Midbrain (tissue), 1 donor: ENCODE data around the gene ANKRD11.

Experiments
- DNase-seq: peaks from one replicate; lab custom pipeline; 2025; lab: John Stamatoyannopoulos, UW

ANKRD11 gene

DNA sequence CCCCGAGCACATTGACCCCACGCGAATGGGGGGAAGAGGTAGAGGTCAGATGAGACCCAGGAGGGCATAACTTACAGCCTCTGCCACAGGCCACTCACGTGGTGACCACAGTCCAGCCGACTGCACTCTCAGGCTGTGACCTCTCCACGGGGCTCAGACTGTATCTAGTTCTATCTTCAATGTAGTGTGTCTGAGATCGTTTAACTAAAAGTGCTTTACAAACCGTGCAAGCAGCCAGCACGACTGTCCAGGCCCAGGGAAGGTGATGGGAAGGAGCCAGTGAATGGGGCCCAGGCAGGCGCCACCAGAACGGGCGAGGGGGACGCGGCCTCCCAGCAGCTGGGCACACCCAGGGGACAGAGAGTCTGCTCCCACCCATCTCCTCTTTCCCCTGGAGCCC lies 108.6 kb downstream of the ANKRD11 start:
- no peak for DNase-seq

DNA sequence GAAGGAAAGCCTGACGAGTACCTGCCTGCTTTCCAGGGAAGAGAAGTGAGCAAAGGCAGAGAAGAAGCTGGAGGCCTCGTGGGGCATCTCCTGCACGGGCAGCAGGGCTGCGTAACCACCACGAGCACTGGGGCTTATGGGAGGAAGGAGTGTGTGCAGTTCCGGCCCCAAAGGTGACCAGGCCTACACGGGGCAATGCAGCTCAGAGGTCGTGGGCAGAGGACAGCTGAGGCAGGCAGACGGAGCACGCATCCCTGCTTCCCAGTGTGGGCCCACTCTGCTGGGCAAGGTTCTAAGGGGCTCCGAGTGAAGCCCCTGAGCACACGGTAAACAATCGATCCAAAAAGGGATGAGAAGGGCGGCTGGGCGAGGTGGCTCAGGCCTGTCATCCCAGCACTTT lies 109.7 kb downstream of the ANKRD11 start:
- no peak for DNase-seq

DNA sequence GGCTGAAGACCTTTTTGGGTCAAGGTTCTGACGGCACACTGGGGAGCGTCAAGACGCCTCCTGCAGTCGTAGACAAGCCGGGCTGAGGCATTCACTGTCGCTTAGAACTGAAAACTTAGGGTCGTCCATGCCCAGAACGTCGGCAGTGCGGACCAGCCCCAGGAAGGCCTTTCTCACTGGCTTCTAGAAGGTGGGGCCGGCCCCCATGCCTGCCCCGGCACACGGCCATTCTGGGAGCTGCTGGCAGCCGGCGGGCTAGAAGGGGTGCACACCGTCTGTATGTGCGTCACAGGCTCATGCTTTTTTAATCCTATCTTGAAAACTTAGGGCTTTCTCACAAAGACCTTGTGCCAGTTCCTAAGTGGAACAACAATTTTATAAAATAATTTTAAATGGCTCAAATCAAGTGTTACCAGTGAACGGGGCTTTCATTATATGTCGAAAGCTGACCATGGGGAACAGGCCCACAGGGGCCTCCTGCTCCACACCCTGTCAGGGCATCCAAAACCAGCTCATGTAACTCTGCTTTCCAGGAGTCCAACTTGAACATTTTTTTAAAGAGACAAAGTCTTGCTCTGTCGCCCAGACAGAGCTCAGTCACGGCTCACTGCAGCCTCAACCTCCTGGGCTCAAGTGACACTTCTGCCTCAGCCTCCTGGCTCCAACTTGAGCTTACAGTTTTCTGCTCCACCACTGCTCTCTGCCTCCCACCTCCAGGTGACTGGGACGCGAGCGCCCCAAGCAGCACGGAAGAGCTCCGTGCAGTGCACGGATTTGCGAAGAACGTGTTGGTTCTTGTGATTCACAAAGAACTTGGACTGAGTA lies 111.2 kb downstream of the ANKRD11 start:
- no peak for DNase-seq

DNA sequence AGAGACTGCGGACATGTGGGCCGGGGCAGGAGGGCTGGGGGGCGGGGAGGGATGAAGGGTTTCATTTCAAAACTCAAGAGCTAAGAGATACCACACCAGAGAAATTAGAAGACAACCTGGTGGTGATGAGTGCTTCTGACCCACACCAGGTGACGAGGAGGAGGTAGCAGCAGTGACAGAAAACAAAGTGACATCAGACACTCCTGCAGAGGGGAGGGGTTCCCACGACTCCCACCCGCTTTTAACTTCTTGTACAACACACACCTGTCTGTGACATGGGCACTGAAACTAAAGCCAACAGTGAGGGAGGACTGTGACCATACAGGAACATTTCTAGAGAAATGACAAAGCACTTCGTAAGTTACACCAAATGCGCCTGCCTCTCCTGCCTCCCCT lies 112.9 kb downstream of the ANKRD11 start:
- DNase-seq: no peak

DNA sequence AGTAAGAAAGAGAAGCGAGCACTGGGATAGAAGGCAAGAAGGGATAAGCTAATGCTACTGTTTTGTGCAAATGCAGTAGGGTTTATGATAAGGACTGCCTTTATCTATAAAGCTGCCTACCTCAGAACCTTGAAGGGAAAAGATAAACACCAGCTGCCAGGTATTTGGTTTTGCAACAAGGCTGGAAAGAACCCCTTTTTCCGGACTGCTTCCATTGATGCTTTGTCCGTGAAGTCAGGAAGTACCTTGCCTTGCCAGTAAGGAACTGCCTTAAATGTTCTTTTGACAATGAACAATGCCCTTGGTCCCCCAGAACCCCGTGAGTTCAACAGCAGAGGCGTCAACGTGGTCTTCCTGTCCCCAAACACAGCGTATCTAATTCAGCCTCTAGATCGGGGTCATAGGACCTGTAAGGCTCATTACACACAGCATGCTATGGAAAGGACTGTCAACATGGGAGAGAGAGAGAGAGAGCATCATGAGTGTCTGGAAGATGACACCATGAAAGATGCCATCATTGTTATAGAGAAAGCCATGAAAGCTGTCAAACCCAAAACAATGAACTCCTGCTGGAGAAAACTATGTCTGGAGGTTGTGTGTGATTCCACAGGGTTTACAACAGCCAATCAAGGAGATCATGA lies 113.4 kb downstream of the ANKRD11 start:
- DNase-seq: no peak

DNA sequence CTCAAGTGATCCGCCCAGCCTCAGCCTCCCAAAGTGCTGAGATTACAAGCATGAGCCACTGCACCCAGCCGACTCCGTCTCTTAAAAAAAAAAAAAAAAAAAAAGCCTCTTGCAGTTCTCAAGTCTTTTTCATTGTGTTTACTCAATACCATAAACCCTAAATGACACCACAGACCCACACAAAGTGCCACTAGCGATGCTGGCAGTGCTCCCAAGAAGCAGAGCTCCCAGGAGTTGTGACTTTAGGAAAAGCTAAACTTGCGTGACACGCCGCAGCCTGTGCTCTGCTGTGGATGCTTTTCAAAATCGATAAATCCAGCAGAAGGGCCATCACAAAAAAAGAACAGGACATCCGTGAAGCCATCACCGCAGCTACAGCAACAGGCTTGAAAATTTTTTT lies 114.7 kb downstream of the ANKRD11 start:
- no peak for DNase-seq

DNA sequence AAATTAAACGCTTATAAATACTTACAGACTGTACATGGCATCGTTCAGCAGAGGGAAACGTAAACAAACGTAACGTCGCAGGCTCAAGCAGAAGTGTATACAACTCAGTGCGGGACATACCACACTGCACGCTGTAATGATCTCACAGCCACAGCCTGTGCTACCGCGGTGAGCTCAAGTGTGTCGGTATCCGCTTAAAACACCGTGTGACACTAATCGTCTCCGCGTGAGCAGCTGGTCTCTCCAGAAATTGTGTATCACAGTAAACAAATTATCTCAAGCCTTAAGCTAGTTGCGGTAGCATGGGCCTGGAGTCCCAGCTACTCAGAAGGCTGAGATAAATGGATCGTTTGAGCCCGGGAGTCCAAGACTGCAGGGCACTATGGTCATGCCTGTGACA lies 115.3 kb downstream of the ANKRD11 start:
- no peak for DNase-seq

DNA sequence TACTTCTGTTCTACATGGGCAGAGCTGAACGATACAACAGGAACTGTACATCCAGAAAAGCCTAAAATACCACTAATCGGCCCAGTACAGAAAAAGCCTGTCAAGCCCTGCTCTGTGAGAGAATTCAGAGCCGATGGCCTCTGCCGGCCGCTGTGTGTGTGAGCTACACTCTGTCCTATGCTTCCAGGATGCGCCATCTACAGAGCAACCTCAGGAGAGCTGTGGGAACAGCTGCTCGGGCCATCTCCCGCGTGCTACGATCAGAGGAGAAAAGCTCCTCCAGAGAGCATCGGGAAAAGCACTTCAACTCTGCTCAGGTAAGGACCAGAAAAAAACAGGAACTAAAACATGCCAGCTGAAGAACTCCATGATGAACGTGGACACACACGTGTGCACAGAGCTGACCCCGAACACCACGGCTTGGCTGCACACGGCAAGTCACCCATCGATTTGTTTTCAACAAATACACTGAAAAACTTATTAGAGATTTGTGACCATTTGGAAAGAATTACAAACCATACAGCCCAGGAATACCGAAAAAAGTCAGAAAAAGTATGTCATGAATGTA lies 115.9 kb downstream of the ANKRD11 start:
- DNase-seq: peak; percentile 76

DNA sequence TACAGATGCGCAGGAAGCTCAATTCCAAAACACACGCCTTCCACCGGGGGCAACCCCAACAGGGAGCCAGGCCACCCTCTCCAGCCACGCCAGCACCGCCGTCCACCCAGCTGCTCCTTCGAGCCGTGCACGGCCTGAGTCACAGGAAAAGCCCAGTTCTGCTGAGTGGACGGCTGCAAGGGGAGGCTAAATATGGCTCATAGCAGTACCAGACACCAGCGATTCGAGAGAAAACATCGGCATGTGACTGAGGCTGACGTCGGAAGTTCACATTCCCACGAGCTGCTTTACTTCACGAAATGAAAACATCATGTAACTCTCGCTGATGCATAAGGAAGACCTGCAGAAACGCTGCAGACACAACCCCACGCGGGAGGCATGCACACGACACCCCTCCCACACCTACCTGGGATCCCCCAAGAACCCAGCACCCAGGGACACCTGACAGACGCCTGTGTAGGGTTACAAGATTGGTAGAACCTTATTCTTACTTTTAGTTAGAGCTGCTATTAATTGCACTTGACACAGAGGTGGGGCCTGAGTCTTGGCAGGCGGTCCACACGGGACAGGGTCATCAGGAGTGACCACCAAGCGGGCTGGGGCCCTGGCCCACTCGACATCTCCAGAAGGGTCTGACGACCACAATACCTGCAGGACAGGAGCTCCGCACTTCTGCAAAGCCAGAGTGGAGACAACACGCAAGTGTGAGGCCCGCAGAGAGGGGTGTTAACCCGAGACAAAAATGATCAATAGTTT lies 116.8 kb downstream of the ANKRD11 start:
- DNase-seq: peak; percentile 17

DNA sequence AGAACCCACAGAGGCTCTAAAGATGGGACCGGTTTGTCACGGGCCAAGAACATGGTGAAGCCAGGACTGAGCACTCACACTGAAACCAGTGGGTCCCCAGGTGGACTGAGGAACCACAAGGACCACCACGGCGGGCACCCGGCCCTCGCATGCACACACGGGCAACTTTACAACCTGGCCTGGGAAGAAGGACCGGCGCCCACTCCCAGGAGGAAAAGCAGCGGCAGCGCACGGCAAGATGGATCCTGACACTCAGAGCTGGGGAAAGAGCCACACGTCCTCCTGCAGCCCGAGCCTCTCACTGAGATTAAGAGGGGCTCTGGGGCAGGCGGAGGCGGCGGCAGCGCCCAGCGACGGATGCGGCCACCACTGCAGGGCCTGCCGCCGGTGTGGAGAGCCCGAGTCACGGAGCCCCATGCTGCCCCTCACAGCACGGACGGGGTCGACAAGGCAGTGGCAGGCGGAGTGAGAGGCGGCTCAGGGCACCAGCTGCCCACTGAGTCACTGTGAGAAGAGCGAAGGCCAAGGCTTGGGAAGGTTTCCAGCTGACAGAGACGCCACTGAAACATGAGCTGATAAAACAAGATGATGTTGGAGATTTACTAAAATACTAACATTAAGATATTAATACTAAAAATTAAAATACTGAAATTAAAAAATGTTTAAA lies 118.3 kb downstream of the ANKRD11 start:
- no peak for DNase-seq

DNA sequence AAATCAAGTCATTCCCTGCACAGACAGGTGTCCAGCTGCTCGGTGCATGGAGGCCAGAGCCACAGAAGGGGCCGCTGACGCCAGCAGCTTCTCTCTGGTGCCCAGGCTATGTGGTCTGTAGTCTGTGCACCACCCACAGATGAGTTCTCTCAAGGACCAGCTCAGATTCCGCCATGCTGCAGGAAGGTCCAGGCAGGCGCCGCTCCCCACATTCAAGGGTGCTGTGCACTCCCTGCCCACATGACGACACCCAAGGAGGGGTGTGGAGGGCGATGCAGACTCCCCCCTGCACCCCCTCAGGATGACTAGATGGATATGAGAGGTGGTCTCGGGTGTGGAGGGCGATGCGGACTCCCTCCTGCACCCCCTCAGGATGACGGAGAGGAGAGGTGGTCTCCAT lies 119.0 kb downstream of the ANKRD11 start:
- DNase-seq: no peak

DNA sequence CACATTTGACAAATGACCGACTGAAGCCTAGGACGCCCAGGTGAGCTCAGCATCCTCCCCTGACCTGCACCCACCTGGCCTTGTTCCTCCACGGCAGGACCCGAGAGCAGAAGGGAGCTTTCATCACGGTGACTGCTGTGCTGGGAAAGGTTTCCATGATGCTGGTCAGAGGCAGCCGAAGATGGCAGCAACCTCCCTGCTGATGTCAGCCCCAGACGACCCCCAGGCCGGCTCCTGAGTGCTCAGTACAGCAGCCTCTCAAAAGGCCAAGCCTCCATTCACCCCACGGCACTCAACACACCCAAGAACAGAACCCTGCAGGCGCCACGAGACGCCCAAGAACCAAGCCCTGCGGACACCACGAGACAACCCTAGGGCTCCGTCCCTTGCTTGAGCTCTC lies 119.8 kb downstream of the ANKRD11 start:
- DNase-seq: no peak

DNA sequence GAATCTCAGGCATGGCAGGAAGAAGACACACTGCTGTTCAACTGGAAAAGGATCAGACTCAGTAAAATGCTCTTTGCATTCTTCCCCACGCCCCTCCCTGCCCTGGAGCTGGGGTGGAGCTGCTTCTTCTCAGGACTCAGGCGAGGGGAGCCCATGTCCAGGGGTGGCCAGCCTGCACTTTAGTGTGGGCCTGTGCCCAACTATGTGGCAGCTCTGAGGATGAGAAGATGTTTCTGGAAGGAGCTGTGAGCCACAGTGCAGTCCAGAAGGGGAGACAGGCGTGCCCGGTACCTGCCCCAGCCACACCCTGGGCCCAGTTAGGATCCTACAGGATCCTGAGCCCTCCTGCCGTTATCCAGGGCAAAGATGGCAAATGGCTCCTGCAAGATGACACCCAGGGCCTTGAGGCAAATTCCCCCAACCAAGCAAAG lies 120.3 kb downstream of the ANKRD11 start:
- DNase-seq: no peak

DNA sequence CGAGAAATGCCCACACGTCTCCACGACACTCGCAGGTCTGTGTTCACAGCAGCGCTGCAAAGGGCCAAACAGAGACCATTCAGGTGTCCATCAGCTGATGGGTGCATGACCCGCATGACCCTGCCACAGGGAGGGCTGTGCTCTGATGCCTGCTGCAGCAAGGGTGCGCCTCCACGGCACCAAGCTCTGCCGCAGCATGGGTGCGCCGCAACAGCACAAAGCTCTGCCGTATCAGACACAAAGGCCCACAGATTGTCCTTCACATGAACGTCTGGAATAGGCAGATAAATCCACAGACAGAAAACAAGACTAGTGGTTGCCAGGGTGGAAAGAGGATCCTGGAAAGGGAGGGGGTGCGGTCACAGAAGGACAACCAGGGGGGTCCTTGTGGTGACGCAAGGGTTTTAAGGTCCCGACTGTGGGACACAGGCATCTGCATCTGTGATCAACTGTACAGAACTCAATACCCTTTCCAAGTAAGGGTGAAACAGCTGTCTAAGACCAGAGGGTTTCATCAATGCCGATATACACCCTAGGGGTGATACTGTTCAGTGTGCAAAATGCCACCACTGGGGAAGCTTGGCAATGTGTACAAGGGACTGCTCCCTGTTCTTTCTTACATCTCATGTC lies 121.0 kb downstream of the ANKRD11 start:
- no peak for DNase-seq

DNA sequence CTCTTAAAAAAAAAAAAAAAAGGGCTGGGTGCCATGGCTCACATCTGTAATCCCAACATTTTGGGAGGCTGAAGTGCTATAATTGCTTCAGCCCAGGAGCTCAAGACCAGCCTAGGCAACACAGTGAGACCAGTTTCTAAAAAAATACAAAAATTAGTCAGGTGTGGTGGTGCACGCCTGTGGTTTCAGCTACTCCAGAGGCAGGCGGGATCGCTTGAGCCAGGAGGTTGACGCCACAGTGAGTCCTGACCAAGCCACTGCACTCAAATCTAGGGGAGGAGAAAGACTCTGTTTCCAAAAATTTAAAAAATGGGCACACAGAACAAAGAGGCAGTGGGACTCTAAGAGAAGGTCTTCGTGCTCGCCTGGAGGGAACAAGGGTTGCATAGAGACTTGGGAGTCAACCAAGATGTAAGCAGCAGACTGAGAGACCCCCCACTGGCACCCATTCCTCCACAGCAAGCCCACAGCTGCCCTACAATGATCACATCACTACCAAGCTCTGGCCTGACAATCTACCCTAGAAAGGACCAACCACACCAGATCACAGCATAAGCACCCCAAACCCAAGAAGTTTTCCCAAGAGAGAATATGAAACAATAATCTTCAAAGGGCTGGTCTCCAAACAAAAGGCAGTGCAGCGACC lies 121.6 kb downstream of the ANKRD11 start:
- no peak for DNase-seq

DNA sequence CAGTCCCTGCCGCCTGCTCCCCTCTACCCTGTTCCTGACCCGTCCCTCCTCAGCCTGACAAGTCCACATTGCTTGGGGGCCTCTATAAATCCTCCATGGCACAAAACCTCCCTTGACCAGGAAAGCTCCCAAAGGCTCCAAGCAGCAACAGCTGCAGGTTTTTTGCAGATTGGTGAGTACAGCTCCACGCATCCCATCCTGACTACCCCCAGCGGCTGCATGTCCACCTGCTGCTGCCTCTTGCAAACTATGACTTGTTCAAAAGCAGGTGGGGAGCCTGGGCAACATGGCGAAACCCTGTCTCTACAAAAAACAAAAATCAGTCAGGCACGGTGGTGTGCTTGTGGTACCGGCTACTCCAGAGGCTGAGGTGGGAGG lies 122.8 kb downstream of the ANKRD11 start:
- DNase-seq: no peak

DNA sequence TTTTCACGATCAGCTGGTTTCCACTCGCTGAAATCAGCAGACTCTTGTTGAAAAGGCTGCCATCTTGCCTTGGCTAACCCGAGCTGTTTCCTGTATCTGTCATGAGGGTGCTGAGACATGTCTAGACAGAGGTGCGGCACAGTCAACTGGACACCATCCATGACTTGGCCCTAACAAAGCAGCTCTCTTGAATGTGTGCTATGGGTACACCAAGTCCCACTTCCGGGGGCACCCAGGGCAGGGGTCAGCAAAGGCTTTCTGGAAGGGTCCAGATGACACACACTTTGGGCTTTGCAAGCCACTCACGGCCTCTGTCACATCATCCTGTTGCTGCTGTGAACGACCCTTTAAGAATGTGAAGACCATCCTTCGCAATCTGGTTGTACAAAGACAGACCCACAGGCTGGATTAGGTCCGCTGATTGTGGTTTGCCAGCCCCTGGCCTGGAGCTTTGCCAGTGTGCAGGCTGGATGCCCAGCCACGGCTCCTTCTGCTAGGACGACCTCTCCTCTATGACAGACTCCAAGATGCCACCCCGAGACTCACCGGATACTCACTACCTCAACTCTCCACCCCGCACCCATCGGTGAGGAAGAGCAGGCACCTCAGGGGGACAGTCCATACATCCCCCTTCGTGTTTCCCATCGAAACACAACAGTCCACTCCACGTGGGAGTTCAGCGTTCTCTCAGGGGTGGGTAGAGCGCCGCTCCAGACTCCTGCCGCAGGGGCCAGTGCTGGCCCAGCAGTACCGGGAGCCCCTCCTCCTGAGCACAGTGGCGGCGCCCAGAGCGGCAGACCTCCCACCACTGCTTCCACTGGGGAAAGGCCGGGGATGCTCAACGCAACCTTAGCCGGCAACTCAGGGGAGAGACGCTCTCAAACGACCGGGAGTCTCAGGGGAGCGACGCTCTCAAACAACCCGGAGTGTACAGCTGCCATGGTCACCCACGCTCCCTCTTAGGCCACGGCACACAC lies 123.5 kb downstream of the ANKRD11 start:
- no peak for DNase-seq

DNA sequence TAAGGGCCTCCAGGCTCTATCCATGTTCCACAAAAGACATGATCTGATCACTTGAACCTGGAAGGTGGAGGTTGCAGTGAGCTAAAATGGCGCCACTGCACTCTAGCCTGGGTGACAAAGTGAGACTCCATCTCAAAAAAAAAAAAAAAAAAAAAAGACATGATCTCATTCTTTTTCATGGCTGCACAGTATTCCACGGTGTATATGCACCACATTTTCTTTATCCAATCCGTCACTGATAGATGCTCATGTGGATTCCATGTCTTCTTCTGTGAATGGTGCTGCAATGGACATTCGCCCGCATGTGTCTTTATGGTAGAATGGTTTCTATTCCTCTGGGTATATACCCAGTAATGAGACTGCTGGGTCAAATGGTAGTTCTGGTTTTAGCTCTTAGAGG lies 124.4 kb downstream of the ANKRD11 start:
- no peak for DNase-seq

DNA sequence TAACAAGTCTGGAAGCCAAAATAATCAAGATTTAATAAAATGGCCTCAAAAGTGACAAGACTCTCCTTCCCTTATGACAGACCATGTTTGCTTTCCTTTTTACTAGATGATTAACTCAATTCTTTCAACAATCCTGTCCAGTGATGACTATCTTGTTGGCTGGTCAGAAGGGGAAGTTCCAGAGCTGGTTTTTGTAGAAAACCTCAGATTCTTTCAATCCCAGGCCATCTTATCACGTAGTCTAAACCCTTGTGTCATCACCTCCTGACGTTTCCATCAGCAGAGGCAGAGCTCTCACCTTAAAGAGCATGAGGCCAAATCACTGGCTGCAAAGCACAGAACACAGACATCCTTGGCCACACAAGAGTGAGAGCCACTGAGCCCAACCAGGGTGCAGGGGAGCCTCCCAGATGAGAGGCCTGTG lies 125.3 kb downstream of the ANKRD11 start:
- no peak for DNase-seq

DNA sequence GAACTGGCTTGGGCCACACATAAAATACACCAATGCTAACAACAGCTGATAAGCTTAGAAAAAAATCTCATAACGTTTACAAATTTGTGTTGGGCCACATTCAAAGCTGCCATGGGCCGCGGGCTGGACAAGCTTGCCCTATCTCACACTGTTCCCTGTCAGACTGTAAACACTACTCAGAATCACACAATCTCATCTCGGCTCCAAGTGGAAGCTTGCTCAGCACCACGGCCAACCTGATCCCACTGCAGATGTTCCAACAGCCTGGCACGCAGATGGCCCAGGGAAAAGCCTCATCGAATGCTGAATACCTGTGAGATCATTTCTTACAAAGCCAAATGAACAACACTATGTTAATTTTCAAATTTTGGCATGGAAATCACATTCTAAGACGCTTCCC lies 125.8 kb downstream of the ANKRD11 start:
- DNase-seq: no peak
